ENCODE results near the gene FER.

DNA sequence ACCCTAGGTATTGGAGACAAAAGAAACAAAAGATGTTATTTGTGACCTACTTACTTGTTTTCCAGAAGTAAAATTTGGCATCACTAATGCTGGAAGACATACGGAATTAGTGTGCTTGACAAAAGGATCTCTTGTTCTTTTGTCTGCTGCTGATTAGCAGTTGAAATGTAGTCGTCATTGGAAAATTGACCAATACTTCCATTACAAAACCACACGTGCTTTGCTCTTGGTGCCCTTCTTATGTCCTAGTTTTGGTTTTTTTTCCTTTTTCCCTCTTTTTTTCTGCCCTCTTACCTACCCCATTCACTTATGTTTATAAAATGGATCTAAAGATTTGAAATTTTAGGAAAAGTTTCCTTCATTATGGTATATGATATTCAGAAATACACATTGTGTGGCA is 197.4 kb downstream of the FER start:
- TF ChIP-seq, protein P1, sequence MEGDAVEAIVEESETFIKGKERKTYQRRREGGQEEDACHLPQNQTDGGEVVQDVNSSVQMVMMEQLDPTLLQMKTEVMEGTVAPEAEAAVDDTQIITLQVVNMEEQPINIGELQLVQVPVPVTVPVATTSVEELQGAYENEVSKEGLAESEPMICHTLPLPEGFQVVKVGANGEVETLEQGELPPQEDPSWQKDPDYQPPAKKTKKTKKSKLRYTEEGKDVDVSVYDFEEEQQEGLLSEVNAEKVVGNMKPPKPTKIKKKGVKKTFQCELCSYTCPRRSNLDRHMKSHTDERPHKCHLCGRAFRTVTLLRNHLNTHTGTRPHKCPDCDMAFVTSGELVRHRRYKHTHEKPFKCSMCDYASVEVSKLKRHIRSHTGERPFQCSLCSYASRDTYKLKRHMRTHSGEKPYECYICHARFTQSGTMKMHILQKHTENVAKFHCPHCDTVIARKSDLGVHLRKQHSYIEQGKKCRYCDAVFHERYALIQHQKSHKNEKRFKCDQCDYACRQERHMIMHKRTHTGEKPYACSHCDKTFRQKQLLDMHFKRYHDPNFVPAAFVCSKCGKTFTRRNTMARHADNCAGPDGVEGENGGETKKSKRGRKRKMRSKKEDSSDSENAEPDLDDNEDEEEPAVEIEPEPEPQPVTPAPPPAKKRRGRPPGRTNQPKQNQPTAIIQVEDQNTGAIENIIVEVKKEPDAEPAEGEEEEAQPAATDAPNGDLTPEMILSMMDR (IDR thresholded peaks at IDR 0.05; ENCODE audit: low read depth, low read length, poor library complexity, severe bottlenecking) = no peak
- TF ChIP-seq EZH2phosphoT487 (IDR thresholded peaks at IDR 0.05; ENCODE audit: borderline replicate concordance, low read length) = no peak
